ENCODE results near the gene STAB1. TPM values are rescaled to one million over a fixed set of nuclear protein-coding genes. Genes with fewer than 3 reads are reported as not detected.

STAB1 gene
- total and polyA plus RNA-seq, 2 experiments from 2014 or later = 3.0 to 4.6 TPM

DNA sequence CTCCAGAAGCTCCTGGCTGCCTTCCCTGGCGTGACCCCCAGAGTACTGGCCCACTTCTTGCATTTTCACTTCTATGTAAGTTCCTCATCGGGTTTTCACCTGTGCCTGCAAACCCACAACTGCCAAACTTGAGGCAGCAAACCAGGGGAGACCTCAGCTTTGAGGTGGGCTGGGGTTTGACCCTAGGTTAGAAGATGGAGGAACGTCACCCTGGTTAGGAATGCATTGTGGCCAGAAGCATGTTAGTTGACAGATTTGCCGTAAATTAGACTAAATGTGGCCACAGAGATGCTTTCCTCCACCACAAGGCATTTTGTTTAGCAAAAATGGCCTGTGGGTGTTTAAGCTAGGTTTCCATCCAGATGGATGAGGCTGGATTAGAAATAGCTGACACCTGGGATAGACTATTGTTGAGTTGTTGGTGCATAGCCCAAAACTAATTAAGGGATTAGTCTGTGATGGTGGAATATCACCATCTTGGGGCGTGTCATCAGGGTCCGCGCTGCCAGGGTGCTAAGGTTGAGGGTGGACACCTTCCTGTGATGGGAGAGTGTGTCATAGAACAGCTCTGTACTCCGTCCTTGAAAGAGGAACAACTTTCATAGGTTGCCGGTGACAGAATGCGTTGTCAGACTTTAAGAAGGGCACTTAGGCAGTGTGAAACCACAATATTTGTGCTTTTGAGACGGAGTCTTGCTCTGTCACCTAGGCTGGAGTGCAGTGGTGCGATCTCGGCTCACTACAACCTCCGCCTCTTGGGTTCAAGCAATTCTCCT, 36.2 kb upstream of the STAB1 start:
- TF ChIP-seq EZH2 (IDR thresholded peaks at IDR 0.05; ENCODE audit: borderline replicate concordance) (no peak), EZH2phosphoT487 (IDR thresholded peaks at IDR 0.05; ENCODE audit: low read depth, severe bottlenecking, unreplicated experiment) (no peak)
- TF ChIP-seq, protein P1, sequence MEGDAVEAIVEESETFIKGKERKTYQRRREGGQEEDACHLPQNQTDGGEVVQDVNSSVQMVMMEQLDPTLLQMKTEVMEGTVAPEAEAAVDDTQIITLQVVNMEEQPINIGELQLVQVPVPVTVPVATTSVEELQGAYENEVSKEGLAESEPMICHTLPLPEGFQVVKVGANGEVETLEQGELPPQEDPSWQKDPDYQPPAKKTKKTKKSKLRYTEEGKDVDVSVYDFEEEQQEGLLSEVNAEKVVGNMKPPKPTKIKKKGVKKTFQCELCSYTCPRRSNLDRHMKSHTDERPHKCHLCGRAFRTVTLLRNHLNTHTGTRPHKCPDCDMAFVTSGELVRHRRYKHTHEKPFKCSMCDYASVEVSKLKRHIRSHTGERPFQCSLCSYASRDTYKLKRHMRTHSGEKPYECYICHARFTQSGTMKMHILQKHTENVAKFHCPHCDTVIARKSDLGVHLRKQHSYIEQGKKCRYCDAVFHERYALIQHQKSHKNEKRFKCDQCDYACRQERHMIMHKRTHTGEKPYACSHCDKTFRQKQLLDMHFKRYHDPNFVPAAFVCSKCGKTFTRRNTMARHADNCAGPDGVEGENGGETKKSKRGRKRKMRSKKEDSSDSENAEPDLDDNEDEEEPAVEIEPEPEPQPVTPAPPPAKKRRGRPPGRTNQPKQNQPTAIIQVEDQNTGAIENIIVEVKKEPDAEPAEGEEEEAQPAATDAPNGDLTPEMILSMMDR (IDR thresholded peaks at IDR 0.05; ENCODE audit: poor library complexity) = no peak
- H3K4me3 ChIP-seq = no peak overlapping the region

DNA sequence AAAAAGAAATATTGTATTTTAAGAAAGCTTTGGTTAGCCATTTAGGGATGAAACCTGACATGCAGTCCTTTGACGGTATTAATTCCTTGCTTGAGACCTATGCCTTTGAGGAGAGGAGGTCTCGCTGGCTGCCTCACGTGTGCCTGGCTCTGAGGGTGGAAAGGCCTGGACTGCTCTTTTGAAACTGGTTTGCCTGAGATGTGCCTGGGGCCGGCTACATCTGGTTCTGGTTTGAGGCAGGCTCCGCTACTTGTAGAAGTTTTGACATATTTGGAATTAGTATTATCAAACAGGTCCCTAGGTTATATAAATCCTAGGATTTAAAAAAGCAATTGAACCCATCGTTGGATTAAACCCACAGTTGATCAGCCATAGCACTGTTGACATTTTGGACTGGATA, 33.3 kb upstream of the STAB1 start:
- Histone ChIP-seq H3K27ac (peak overlapping the region; percentile 16), H3K4me1 (ENCODE audit: insufficient read depth) (peaks cover 5% of the 10 kb centered on the region), H3K9me3 (ENCODE audit: low read depth) (no peaks in the 10 kb centered on the region), H3K79me2 (peaks cover 89% of the 10 kb centered on the region), H3K36me3 (replicated peaks; ENCODE audit: insufficient read depth, low read depth) (peaks cover 2% of the 10 kb centered on the region), H3K9me2 (replicated peaks; ENCODE audit: insufficient read depth) (no peaks in the 10 kb centered on the region), H2AFZ (no peak overlapping the region), H3K4me2 (no peak overlapping the region), H4K20me1 (ENCODE audit: insufficient read depth, poor library complexity, severe bottlenecking) (peaks cover 6% of the 10 kb centered on the region), H3K4me3 (no peak overlapping the region), H3K27me3 (no peaks in the 10 kb centered on the region)
- no peak for DNase-seq (ENCODE audit: low spot score)
- 70% methylated on average over 6 of the region's 6 CpGs for WGBS (ENCODE audit: low lambda C conversion rate, missing lambda C conversion rate)
- TF ChIP-seq EZH2 (IDR thresholded peaks at IDR 0.05; ENCODE audit: borderline replicate concordance) (no peak), EZH2phosphoT487 (IDR thresholded peaks at IDR 0.05; ENCODE audit: low read depth, severe bottlenecking, unreplicated experiment) (no peak)
- TF ChIP-seq, protein P1 (IDR thresholded peaks at IDR 0.05; ENCODE audit: poor library complexity) = no peak

More for the DNA sequence above, 36.2 kb upstream of the STAB1 start:
- H2AFZ ChIP-seq = no peak overlapping the region
- DNase-seq (ENCODE audit: low spot score) = no peak
- H3K27me3 ChIP-seq = no peaks in the 10 kb centered on the region
- H3K27ac ChIP-seq = no peak overlapping the region
- H3K9me3 ChIP-seq (ENCODE audit: low read depth) = no peaks in the 10 kb centered on the region
- peaks cover 2% of the 10 kb centered on the region for H3K36me3 ChIP-seq (replicated peaks; ENCODE audit: insufficient read depth, low read depth)
- peaks cover 15% of the 10 kb centered on the region for H3K4me1 ChIP-seq (ENCODE audit: insufficient read depth)
- 99% methylated on average over 14 of the region's 14 CpGs for WGBS (ENCODE audit: low lambda C conversion rate, missing lambda C conversion rate)
- no peak overlapping the region for H3K4me2 ChIP-seq
- peaks cover 6% of the 10 kb centered on the region for H4K20me1 ChIP-seq (ENCODE audit: insufficient read depth, poor library complexity, severe bottlenecking)
- no peaks in the 10 kb centered on the region for H3K9me2 ChIP-seq (replicated peaks; ENCODE audit: insufficient read depth)
- peaks cover 82% of the 10 kb centered on the region for H3K79me2 ChIP-seq

DNA sequence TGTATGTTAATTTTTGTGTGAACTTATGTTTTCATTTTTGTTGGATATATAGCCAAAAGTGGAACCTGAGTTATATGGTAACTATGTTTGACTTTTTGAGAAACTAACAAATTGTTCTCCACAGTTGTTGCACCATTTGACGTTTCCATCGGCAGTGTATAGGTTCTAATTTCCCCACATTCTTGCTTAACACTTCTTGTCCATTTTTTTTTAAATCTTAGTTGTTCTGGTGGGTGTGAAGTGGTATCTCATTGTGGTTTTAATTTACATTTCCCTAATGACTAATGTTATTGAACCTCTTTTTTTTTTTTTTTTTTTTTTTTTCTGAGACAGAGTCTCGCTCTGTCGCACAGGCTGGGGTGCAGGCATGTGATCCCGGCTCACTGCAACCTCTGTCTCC, 31.7 kb upstream of the STAB1 start:
- peaks cover 85% of the 10 kb centered on the region for H3K79me2 ChIP-seq
- WGBS (ENCODE audit: low lambda C conversion rate, missing lambda C conversion rate) = 90% methylated on average over 5 of the region's 5 CpGs
- no peaks in the 10 kb centered on the region for H3K9me2 ChIP-seq (replicated peaks; ENCODE audit: insufficient read depth)
- no peaks in the 10 kb centered on the region for H3K9me3 ChIP-seq (ENCODE audit: low read depth)
- DNase-seq (ENCODE audit: low spot score) = no peak
- no peaks in the 10 kb centered on the region for H3K36me3 ChIP-seq (replicated peaks; ENCODE audit: insufficient read depth, low read depth)
- TF ChIP-seq EZH2 (IDR thresholded peaks at IDR 0.05; ENCODE audit: borderline replicate concordance) (no peak), EZH2phosphoT487 (IDR thresholded peaks at IDR 0.05; ENCODE audit: low read depth, severe bottlenecking, unreplicated experiment) (no peak)
- TF ChIP-seq, protein P1 (IDR thresholded peaks at IDR 0.05; ENCODE audit: poor library complexity) = no peak
- H3K4me3 ChIP-seq = no peak overlapping the region
- peaks cover 7% of the 10 kb centered on the region for H4K20me1 ChIP-seq (ENCODE audit: insufficient read depth, poor library complexity, severe bottlenecking)
- no peak overlapping the region for H3K4me2 ChIP-seq
- peaks cover 6% of the 10 kb centered on the region for H3K4me1 ChIP-seq (ENCODE audit: insufficient read depth)
- no peaks in the 10 kb centered on the region for H3K27me3 ChIP-seq
- no peak overlapping the region for H2AFZ ChIP-seq
- H3K27ac ChIP-seq = no peak overlapping the region
